Upper lobe of left lung (tissue), 4 donors: Measurements from ENCODE around the gene TLR9.
"Not testable (repeated sequence)": the region's sequence is repeated elsewhere in the genome, so short reads cannot be mapped to it uniquely, and the experiment has no call there.

Source experiments
- CTCF ChIP-seq, 6 experiments: fragments of 450-650 bp in 4 of 6; fragments of 200-600 bp in 2 of 6; sonication (generic) in 2 of 6; IDR thresholded peaks; one replicate each; pipeline ENCODE4 v1.5.1; 2016 to 2019; ENCODE audit warnings: antibody characterized with exemption in 6 of 6
- EP300 ChIP-seq, 4 donors: sonication (generic); formaldehyde crosslinking; IDR thresholded peaks; one replicate each; pipeline ENCODE4 v1.5.1; 2017; ENCODE audit warnings: antibody characterized with exemption in 4 of 4, control low read depth in 2 of 4

DNA sequence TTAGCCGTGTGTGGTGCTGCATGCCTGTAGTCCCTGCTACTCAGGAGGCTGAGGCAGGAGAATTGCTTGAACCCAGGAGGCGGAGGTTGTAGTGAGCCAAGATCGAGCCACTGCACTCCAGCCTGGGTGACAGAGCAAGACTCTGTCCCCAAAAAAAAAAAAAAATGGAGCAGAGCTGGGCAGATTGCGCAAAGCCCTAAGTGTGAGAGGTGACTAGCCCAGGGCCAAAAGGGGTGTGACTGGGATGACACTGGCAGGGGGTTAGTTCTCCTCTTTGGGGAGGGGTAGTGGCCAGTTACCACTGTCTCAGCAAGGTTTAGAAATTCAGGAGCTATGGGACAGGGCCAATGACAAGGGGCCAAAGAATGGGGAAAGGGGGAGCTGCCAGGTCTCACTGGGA, 47.3 kb downstream of the TLR9 start:
- TF ChIP-seq EP300, CTCF (IDR thresholded peaks at IDR 0.05): not testable (repeated sequence)
